K562 (cell line): ENCODE measurements around the gene SDS. TPM values are rescaled to one million over a fixed set of nuclear protein-coding genes. Genes with fewer than 3 reads are reported as not detected.
A peak's percentile ranks its signal among the peaks of the same experiment; 100 is the strongest.

Source experiments
- BHLHE40 ChIP-seq: IDR thresholded peaks from 2 replicates; pipeline ENCODE4 v1.6.1; 2011; ENCODE audit warnings: low read length, improper control_type of control experiment
- DDX20 ChIP-seq: fragments of 450-650 bp; IDR thresholded peaks from 2 replicates; pipeline ENCODE4 v1.6.1; 2016; ENCODE audit warnings: missing genetic modification characterization, low read depth, mild to moderate bottlenecking, missing compliant biosample characterization, moderate library complexity
- DIDO1 ChIP-seq: fragments of 450-650 bp; IDR thresholded peaks from 2 replicates; pipeline ENCODE4 v1.6.1; 2016; ENCODE audit warnings: low read depth, missing biosample characterization, missing genetic modification characterization
- ELF4 ChIP-seq: fragments of 450-650 bp; formaldehyde crosslinking; IDR thresholded peaks from 2 replicates; pipeline ENCODE4 v1.4.0; 2022; ENCODE audit warnings: missing genetic modification characterization
- KAT2B ChIP-seq: IDR thresholded peaks from one replicate; pipeline ENCODE4 v1.6.1; 2012; ENCODE audit warnings: low read depth, mild to moderate bottlenecking, control low read depth, inconsistent platforms, low read length, moderate library complexity
- NR2C1 ChIP-seq, 2 experiments: fragments of 450-650 bp; IDR thresholded peaks; 2 replicates each; pipeline ENCODE4 v1.6.1; 2017; ENCODE audit warnings: mild to moderate bottlenecking in 2 of 2, antibody characterized with exemption in 1 of 2, inconsistent platforms in 1 of 2, missing compliant biosample characterization in 1 of 2, missing genetic modification characterization in 1 of 2
- SFPQ ChIP-seq: fragments of 200-400 bp; formaldehyde crosslinking; IDR thresholded peaks from 2 replicates; pipeline ENCODE4 v1.6.1; 2017; ENCODE audit warnings: mild to moderate bottlenecking, low read depth, low read length, moderate library complexity
- SOX6 ChIP-seq: fragments of 450-650 bp; IDR thresholded peaks from 2 replicates; pipeline ENCODE4 v1.6.1; 2014; ENCODE audit warnings: mild to moderate bottlenecking
- SPI1 ChIP-seq: IDR thresholded peaks from 2 replicates; pipeline ENCODE4 v1.6.1; 2011; ENCODE audit warnings: low read depth, low read length, control low read depth, borderline replicate concordance
- SRSF3 ChIP-seq: fragments of 200-400 bp; formaldehyde crosslinking; IDR thresholded peaks from 2 replicates; pipeline ENCODE4 v1.6.1; 2016; ENCODE audit warnings: mild to moderate bottlenecking, low read length, moderate library complexity; ENCODE audit not compliant: insufficient read depth
- XRCC5 ChIP-seq: fragments of 200-400 bp; formaldehyde crosslinking; IDR thresholded peaks from 2 replicates; pipeline ENCODE4 v1.6.1; 2017; ENCODE audit warnings: low read depth, mild to moderate bottlenecking, low read length
- ZFP36 ChIP-seq: fragments of 150-350 bp; IDR thresholded peaks from 2 replicates; pipeline ENCODE4 v1.6.1; 2018; ENCODE audit warnings: low read length, low read depth; ENCODE audit not compliant: partially characterized antibody
- ZNF12 ChIP-seq: sonication (generic); formaldehyde crosslinking; IDR thresholded peaks from 2 replicates; pipeline ENCODE4 v1.4.0; 2020; ENCODE audit warnings: mild to moderate bottlenecking, missing genetic modification reagents
- ZNF253 ChIP-seq: fragments of 250-450 bp; sonication (Bioruptor Pico); conservative IDR thresholded peaks from 2 replicates; pipeline ENCODE4 v1.6.1; 2021; ENCODE audit warnings: mild to moderate bottlenecking
- ZNF282 ChIP-seq: sonication (generic); formaldehyde crosslinking; IDR thresholded peaks from 2 replicates; pipeline ENCODE4 v1.8.1; 2023; ENCODE audit warnings: missing genetic modification reagents
- ZNF583 ChIP-seq: fragments of 250-450 bp; sonication (Bioruptor Pico); IDR thresholded peaks from 2 replicates; pipeline ENCODE4 v1.4.0; 2020
- ZNF785 ChIP-seq: fragments of 250-450 bp; sonication (Bioruptor Pico); IDR thresholded peaks from 2 replicates; pipeline ENCODE4 v1.4.0; 2020; ENCODE audit warnings: mild to moderate bottlenecking
- polyA plus RNA-seq, 8 experiments: library from polyadenylated mRNA; depleted of rRNA in 4 of 8; stranded (reverse) in 5 of 8; unstranded in 3 of 8; fragments of >200 nt; fragmentation: Nextera tagmentation in 2 of 8; fragmentation: Illumina TruSeq in 1 of 8; extraction: Ambion mirVana in 2 of 8; extraction: Trizol in 1 of 8; gene quantifications; 2 replicates each; pipeline versions ENCODE4 v1.2.1 to v1.2.3, GENCODE V29; 2011 to 2014; ENCODE audit warnings: inconsistent platforms in 1 of 8, missing spikeins in 1 of 8
- total RNA-seq, 7 experiments: library from RNA; depleted of rRNA in 6 of 7; stranded (reverse); fragments of >200 nt in 6 of 7; fragmentation: Illumina TruSeq in 2 of 7; extraction: Trizol in 2 of 7; gene quantifications; 2 replicates each; pipeline versions ENCODE4 v1.2.1 to v1.2.3, GENCODE V29; 2011 to 2021; ENCODE audit warnings: low replicate concordance in 1 of 7
- TF ChIP-seq, protein P1 (sequence below): IDR thresholded peaks from 2 replicates; pipeline ENCODE4 v1.6.1; 2016; ENCODE audit warnings: missing genetic modification characterization, missing compliant biosample characterization
- TF ChIP-seq, protein P2 (sequence below): fragments of 200-800 bp; sonication (Bioruptor generic); IDR thresholded peaks from 2 replicates; pipeline ENCODE4 v1.6.1; 2017; ENCODE audit warnings: missing genetic modification characterization, missing compliant biosample characterization
- TF ChIP-seq, protein P3 (sequence below): fragments of 450-650 bp; IDR thresholded peaks from 2 replicates; pipeline ENCODE4 v1.6.1; 2018; ENCODE audit not compliant: partially characterized antibody

Gene SDS
- total and polyA plus RNA-seq, 9 of the 15 experiments (the other 6 are each of a cell fraction or from before 2014, with no cell fraction given), result 0.07 to 1.1 (median 0.12) TPM; not detected in 1

DNA sequence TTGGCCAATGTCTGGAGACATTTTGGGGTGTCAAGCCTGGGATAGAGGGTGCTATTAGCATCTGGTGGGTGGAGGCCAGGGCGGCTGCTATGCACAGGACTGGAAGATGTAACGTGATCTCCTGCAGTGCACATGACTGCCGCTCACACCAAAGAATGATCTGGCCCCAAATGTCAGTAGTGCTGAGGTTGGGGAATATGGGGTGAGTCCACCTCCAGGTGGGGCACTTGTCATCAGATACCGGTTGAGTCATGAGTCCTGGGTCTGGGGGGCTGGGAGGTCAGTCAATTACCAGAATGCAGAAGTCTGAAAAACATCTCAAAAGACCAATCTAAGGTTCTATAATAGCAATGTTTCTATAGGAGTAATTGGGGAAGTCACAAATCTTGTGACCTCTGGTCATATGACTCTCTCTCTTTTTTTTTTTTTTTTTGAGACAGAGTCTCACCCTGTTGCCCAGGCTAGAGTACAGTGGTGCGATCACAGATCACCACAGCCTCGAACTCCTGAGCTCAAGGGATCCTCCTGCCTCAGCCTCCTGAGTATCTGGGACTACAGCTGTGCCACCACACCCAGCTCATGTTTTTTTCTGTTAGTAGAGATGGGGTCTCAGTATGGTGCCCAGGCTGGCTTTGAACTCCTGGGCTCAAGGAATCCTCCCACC is 12.5 kb upstream of the SDS start (continued):
- TF ChIP-seq ZFP36 (no peak), ZNF12 (no peak), SOX6 (peak; percentile 41; the same call in 1 of the 2 replicates), DDX20 (tag) (no peak), DIDO1 (tag) (no peak), KAT2B (no peak), SRSF3 (no peak), ELF4 (no peak), XRCC5 (no peak), ZNF253 (CRISPR knock-in tag) (no peak), ZNF583 (peak; percentile 64; the same call in 1 of the 2 replicates), SFPQ (no peak), BHLHE40 (peak; percentile 95), ZNF785 (no peak), NR2C1 (IDR thresholded peaks at IDR 0.05) (peak; percentile 62; the same call in 1 of the 2 replicates), NR2C1 (tag; IDR thresholded peaks at IDR 0.05) (peak; percentile 65; the same call in 1 of the 2 replicates), SPI1 (peak; percentile 55; the same call in 1 of the 2 replicates), ZNF282 (no peak)
- TF ChIP-seq, protein P1, sequence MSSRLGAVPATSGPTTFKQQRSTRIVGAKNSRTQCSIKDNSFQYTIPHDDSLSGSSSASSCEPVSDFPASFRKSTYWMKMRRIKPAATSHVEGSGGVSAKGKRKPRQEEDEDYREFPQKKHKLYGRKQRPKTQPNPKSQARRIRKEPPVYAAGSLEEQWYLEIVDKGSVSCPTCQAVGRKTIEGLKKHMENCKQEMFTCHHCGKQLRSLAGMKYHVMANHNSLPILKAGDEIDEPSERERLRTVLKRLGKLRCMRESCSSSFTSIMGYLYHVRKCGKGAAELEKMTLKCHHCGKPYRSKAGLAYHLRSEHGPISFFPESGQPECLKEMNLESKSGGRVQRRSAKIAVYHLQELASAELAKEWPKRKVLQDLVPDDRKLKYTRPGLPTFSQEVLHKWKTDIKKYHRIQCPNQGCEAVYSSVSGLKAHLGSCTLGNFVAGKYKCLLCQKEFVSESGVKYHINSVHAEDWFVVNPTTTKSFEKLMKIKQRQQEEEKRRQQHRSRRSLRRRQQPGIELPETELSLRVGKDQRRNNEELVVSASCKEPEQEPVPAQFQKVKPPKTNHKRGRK, result no peak
- TF ChIP-seq, protein P2, sequence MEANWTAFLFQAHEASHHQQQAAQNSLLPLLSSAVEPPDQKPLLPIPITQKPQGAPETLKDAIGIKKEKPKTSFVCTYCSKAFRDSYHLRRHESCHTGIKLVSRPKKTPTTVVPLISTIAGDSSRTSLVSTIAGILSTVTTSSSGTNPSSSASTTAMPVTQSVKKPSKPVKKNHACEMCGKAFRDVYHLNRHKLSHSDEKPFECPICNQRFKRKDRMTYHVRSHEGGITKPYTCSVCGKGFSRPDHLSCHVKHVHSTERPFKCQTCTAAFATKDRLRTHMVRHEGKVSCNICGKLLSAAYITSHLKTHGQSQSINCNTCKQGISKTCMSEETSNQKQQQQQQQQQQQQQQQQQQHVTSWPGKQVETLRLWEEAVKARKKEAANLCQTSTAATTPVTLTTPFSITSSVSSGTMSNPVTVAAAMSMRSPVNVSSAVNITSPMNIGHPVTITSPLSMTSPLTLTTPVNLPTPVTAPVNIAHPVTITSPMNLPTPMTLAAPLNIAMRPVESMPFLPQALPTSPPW (CRISPR knock-in tag), result peak; percentile 47
- TF ChIP-seq, protein P3, sequence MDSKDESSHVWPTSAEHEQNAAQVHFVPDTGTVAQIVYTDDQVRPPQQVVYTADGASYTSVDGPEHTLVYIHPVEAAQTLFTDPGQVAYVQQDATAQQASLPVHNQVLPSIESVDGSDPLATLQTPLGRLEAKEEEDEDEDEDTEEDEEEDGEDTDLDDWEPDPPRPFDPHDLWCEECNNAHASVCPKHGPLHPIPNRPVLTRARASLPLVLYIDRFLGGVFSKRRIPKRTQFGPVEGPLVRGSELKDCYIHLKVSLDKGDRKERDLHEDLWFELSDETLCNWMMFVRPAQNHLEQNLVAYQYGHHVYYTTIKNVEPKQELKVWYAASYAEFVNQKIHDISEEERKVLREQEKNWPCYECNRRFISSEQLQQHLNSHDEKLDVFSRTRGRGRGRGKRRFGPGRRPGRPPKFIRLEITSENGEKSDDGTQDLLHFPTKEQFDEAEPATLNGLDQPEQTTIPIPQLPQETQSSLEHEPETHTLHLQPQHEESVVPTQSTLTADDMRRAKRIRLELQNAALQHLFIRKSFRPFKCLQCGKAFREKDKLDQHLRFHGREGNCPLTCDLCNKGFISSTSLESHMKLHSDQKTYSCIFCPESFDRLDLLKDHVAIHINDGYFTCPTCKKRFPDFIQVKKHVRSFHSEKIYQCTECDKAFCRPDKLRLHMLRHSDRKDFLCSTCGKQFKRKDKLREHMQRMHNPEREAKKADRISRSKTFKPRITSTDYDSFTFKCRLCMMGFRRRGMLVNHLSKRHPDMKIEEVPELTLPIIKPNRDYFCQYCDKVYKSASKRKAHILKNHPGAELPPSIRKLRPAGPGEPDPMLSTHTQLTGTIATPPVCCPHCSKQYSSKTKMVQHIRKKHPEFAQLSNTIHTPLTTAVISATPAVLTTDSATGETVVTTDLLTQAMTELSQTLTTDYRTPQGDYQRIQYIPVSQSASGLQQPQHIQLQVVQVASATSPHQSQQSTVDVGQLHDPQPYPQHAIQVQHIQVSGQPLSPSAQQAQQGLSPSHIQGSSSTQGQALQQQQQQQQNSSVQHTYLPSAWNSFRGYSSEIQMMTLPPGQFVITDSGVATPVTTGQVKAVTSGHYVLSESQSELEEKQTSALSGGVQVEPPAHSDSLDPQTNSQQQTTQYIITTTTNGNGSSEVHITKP, result peak; percentile 46
